GM12801 (cell line): ENCODE measurements around the gene AKAP17A.

Experiments used
- CTCF ChIP-seq: IDR thresholded peaks from one replicate; pipeline ENCODE4 v1.5.1; 2011; ENCODE audit warnings: control low read depth; ENCODE audit not compliant: insufficient read length; ENCODE audit errors: extremely low read depth

The AKAP17A gene

DNA sequence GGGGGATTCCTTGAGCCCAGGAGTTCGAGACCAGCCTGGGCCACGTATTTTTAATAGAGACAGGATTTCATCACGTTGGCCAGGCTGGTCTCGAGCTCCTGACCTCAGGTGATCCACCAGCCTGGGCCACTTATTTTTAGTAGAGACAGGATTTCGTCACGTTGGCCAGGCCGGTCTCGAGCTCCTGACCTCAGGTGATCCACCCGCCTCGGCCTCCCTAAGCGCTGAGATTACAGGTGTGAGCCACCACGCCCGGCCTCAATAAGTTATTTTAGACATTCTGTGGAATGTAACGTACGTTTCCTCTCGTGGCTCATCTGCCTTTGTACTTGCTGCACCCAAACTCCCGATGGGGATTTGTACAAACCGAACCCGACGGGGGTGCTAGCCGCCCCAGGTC lies 32.3 kb downstream of the AKAP17A start:
- TF ChIP-seq CTCF = no peak

- TF ChIP-seq CTCF = no peak
These were observed 37.8 kb downstream of the AKAP17A start for GRCh38 chrX:1629244-1629643.

GRCh38 chrX:1646009-1646408 lies 54.6 kb downstream of the AKAP17A start:
- no peak for TF ChIP-seq CTCF

GRCh38 chrX:1649621-1650020 lies 58.2 kb downstream of the AKAP17A start:
- no peak for TF ChIP-seq CTCF
